Skin epidermis (tissue), 12 donors: Measurements from ENCODE around the gene CPM.
"Not testable (repeated sequence)": the region's sequence is repeated elsewhere in the genome, so short reads cannot be mapped to it uniquely, and the experiment has no call there.

Source experiments
- H3K27ac ChIP-seq, 21 experiments: fragments of 200-600 bp; sonication (generic) in 11 of 21; one replicate each; pipeline ENCODE4 v1.5.0; 2020; ENCODE audit warnings: mild to moderate bottlenecking in 3 of 21, inconsistent platforms in 2 of 21, moderate library complexity in 2 of 21
- H3K4me3 ChIP-seq, 7 experiments: fragments of 200-600 bp; sonication (generic) in 2 of 7; one replicate each; pipeline ENCODE4 v1.5.0; 2020; ENCODE audit warnings: inconsistent platforms in 2 of 7, mild to moderate bottlenecking in 2 of 7, moderate library complexity in 1 of 7

The CPM gene

GRCh38 chr12:68838046-68838886, 94.7 kb downstream of the CPM start:
- Histone ChIP-seq H3K4me3 (no peak overlapping the region), H3K27ac (no peak overlapping the region)

- no peak overlapping the region for H3K4me3 ChIP-seq
- H3K27ac ChIP-seq: no peak overlapping the region
Measured at GRCh38 chr12:68837215-68837614, 95.8 kb downstream of the CPM start.

- Histone ChIP-seq H3K27ac (peak overlapping the region in 1 of 21 experiments; percentile 57), H3K4me3 (no peak overlapping the region)
Measured at GRCh38 chr12:68835333-68835908, 97.5 kb downstream of the CPM start.

- H3K4me3 ChIP-seq: no peak overlapping the region
- no peak overlapping the region for H3K27ac ChIP-seq
Measured at GRCh38 chr12:68833508-68833907, 99.5 kb downstream of the CPM start.

GRCh38 chr12:68832504-68832867, 100.5 kb downstream of the CPM start:
- Histone ChIP-seq H3K4me3 (no peak overlapping the region), H3K27ac (no peak overlapping the region)

- no peak overlapping the region for H3K27ac ChIP-seq
- no peak overlapping the region for H3K4me3 ChIP-seq
Measured at GRCh38 chr12:68831751-68832503, 101.0 kb downstream of the CPM start.

- H3K27ac ChIP-seq: no peak overlapping the region
Measured at GRCh38 chr12:68831272-68831671, 101.7 kb downstream of the CPM start.

GRCh38 chr12:68828672-68829068, 104.3 kb downstream of the CPM start:
- Histone ChIP-seq H3K27ac (no peak overlapping the region), H3K4me3 (no peak overlapping the region)

More at GRCh38 chr12:68831272-68831671, 101.7 kb downstream of the CPM start:
- H3K4me3 ChIP-seq: no peak overlapping the region

- Histone ChIP-seq H3K27ac (no peak overlapping the region), H3K4me3 (no peak overlapping the region)
Measured at GRCh38 chr12:68827895-68828671, 104.9 kb downstream of the CPM start.

GRCh38 chr12:68825569-68826217, 107.3 kb downstream of the CPM start:
- Histone ChIP-seq H3K4me3 (no peak overlapping the region), H3K27ac (no peak overlapping the region)

GRCh38 chr12:68824597-68825250, 108.2 kb downstream of the CPM start:
- H3K27ac ChIP-seq: no peak overlapping the region
- H3K4me3 ChIP-seq: no peak overlapping the region

- H3K4me3 ChIP-seq: no peak overlapping the region
- no peak overlapping the region for H3K27ac ChIP-seq
Measured at GRCh38 chr12:68824131-68824530, 108.8 kb downstream of the CPM start.

- H3K4me3 ChIP-seq: no peak overlapping the region
- no peak overlapping the region for H3K27ac ChIP-seq
Measured at GRCh38 chr12:68823696-68824095, 109.3 kb downstream of the CPM start.

GRCh38 chr12:68821357-68822188, 111.4 kb downstream of the CPM start:
- H3K27ac ChIP-seq: no peak overlapping the region

GRCh38 chr12:68819481-68819880, 113.5 kb downstream of the CPM start:
- not testable (repeated sequence) for H3K27ac ChIP-seq, H3K4me3 ChIP-seq

More at GRCh38 chr12:68821357-68822188, 111.4 kb downstream of the CPM start:
- no peak overlapping the region for H3K4me3 ChIP-seq

- no peak overlapping the region for H3K4me3 ChIP-seq
- H3K27ac ChIP-seq: no peak overlapping the region
Measured at GRCh38 chr12:68815928-68816800, 116.8 kb downstream of the CPM start.

GRCh38 chr12:68815232-68815927, 117.6 kb downstream of the CPM start:
- Histone ChIP-seq H3K27ac (no peak overlapping the region), H3K4me3 (no peak overlapping the region)
